Activated CD8-positive, alpha-beta T cell treated with anti-CD3 and anti-CD28 coated beads for 36 hours (primary cell): ENCODE measurements around the gene KDM8. TPM values are rescaled to one million over a fixed set of nuclear protein-coding genes. Genes with fewer than 3 reads are reported as not detected.
"Not testable (repeated sequence)": the region's sequence is repeated elsewhere in the genome, so short reads cannot be mapped to it uniquely, and the experiment has no call there.

ENCODE experiments used
- ATAC-seq: fragments of 200-7000 bp; cut with Tn5 transposase; one replicate; pipeline ENCODE4 v1.10.0; 2021; ENCODE audit warnings: mild to moderate bottlenecking, moderate library complexity
- CTCF ChIA-PET: fragments of 350-600 bp; sonication (Branson Sonifier 250); formaldehyde crosslinking; loops from one replicate; lab custom pipeline; 2021; ENCODE audit warnings: antibody characterized with exemption; lab: Charles Lee
- POLR2A ChIA-PET: fragments of 350-600 bp; sonication (Branson Sonifier 250); formaldehyde crosslinking; loops from one replicate; lab custom pipeline; 2021; ENCODE audit warnings: antibody characterized with exemption; lab: Charles Lee
- DNase-seq: peaks from one replicate; pipeline ENCODE4 v3.0.0-alpha.2; 2020
- H3K27ac Mint-ChIP-seq: one replicate; pipeline ENCODE4 v1.8.0; 2021; ENCODE audit warnings: mild to moderate bottlenecking, mixed read lengths
- H3K27me3 Mint-ChIP-seq: one replicate; pipeline ENCODE4 v1.8.0; 2021; ENCODE audit warnings: mixed read lengths
- H3K36me3 Mint-ChIP-seq: one replicate; pipeline ENCODE4 v1.8.0; 2021; ENCODE audit warnings: low read depth, mixed read lengths
- H3K4me1 Mint-ChIP-seq: one replicate; pipeline ENCODE4 v1.8.0; 2021; ENCODE audit warnings: low read depth, mixed read lengths
- H3K4me3 Mint-ChIP-seq: one replicate; pipeline ENCODE4 v1.8.0; 2021; ENCODE audit warnings: mild to moderate bottlenecking, moderate library complexity, mixed read lengths
- H3K9me3 Mint-ChIP-seq: one replicate; pipeline ENCODE4 v1.8.0; 2021; ENCODE audit warnings: mixed read lengths
- CTCF ChIP-seq: fragments of 200-600 bp; IDR thresholded peaks from one replicate; pipeline ENCODE4 v1.8.0; 2022; ENCODE audit warnings: antibody characterized with exemption, mild to moderate bottlenecking
- intact Hi-C: fragments of 100-400 bp; cut with micrococcal nuclease; formaldehyde crosslinking; loops from one replicate; pipeline ENCODE4 v1.10.0; 2022
- total RNA-seq, 2 experiments: library from RNA; stranded (reverse); gene quantifications; one replicate each; pipeline ENCODE4 v1.2.3, GENCODE V29; 2021

The KDM8 gene
- total RNA-seq, 2 experiments from 2014 or later: 10.9 to 12.7 TPM

GRCh38 chr16:27204312-27204915 is 1.1 kb downstream of the KDM8 start:
- ATAC-seq (no peak), DNase-seq (no peak)
- CTCF ChIA-PET: interaction anchor here (0.8 to 3.6 kb wide), 9 partner anchors 17 to 163 kb away, joined by 3 to 22 read pairs (median 4); no protein-coding TSS in a partner anchor
- intact Hi-C loops: loop anchor here (5.0 kb wide), 1 partner anchor 33 kb away; no protein-coding TSS in a partner anchor
- Mint-ChIP-seq H3K36me3 (peaks cover 3% of the 10 kb centered on the region), H3K4me3 (peak overlapping the region; percentile 83), H3K9me3 (no peaks in the 10 kb centered on the region), H3K4me1 (peaks cover 41% of the 10 kb centered on the region), H3K27me3 (no peaks in the 10 kb centered on the region), H3K27ac (peak overlapping the region; percentile 100)
- no peak for TF ChIP-seq CTCF
- POLR2A ChIA-PET: interaction anchor here (0.9 to 3.0 kb wide), 11 partner anchors 9 to 246 kb away, joined by 3 to 11 read pairs (median 4); no protein-coding TSS in a partner anchor

GRCh38 chr16:27205423-27206065 is 2.2 kb downstream of the KDM8 start:
- DNase-seq (no peak), ATAC-seq (no peak)
- intact Hi-C loops: no loop called here
- POLR2A ChIA-PET: interaction anchor here (1.0 to 2.2 kb wide), 4 partner anchors 8 to 163 kb away, joined by 3 to 11 read pairs (median 4); no protein-coding TSS in a partner anchor
- H3K4me1 Mint-ChIP-seq: peaks cover 30% of the 10 kb centered on the region
- H3K27me3 Mint-ChIP-seq: no peaks in the 10 kb centered on the region
- CTCF ChIA-PET: interaction anchor here (1.0 to 1.2 kb wide), 2 partner anchors 25 to 27 kb away, joined by 4 read pairs; no protein-coding TSS in a partner anchor
- no peaks in the 10 kb centered on the region for H3K9me3 Mint-ChIP-seq
- TF ChIP-seq CTCF: no peak
- H3K4me3 Mint-ChIP-seq: peak overlapping the region; percentile 83
- H3K27ac Mint-ChIP-seq: no peak overlapping the region
- peaks cover 5% of the 10 kb centered on the region for H3K36me3 Mint-ChIP-seq

- DNase-seq, H3K4me3 Mint-ChIP-seq, H3K27ac Mint-ChIP-seq, H3K9me3 Mint-ChIP-seq, ATAC-seq, H3K27me3 Mint-ChIP-seq, intact Hi-C loops: not testable (repeated sequence)
- CTCF ChIA-PET: interaction anchor here (1.2 kb wide), 1 partner anchor 28 kb away, joined by 4 read pairs; no protein-coding TSS in a partner anchor
- POLR2A ChIA-PET: interaction anchor here (0.9 kb wide), 1 partner anchor 161 kb away, joined by 3 read pairs; no protein-coding TSS in a partner anchor
- H3K4me1 Mint-ChIP-seq: peaks cover 25% of the 10 kb centered on the region
- peaks cover 13% of the 10 kb centered on the region for H3K36me3 Mint-ChIP-seq
Measured at GRCh38 chr16:27207121-27207520, 3.8 kb downstream of the KDM8 start.

GRCh38 chr16:27208081-27208680 is 4.9 kb downstream of the KDM8 start:
- intact Hi-C loops: no loop called here
- TF ChIP-seq CTCF: no peak
- Mint-ChIP-seq H3K4me3 (no peak overlapping the region), H3K27me3 (no peaks in the 10 kb centered on the region), H3K9me3 (no peaks in the 10 kb centered on the region), H3K27ac (no peak overlapping the region), H3K36me3 (peaks cover 14% of the 10 kb centered on the region), H3K4me1 (peaks cover 17% of the 10 kb centered on the region)
- POLR2A ChIA-PET: interaction anchor here (0.7 to 0.9 kb wide), 2 partner anchors 147 to 160 kb away, joined by 3 read pairs; no protein-coding TSS in a partner anchor
- no peak for DNase-seq
- ATAC-seq: no peak
- CTCF ChIA-PET: interaction anchor here (1.2 to 2.5 kb wide), 2 partner anchors 29 kb away, joined by 4 to 13 read pairs; no protein-coding TSS in a partner anchor

- H3K4me3 Mint-ChIP-seq: no peak overlapping the region
Measured at GRCh38 chr16:27208796-27209195, 5.5 kb downstream of the KDM8 start.

More at GRCh38 chr16:27208796-27209195, 5.5 kb downstream of the KDM8 start:
- POLR2A ChIA-PET: interaction anchor here (0.7 to 2.3 kb wide), 3 partner anchors 14 to 146 kb away, joined by 3 to 10 read pairs (median 3); no protein-coding TSS in a partner anchor
- H3K4me1 Mint-ChIP-seq: peaks cover 16% of the 10 kb centered on the region
- H3K27me3 Mint-ChIP-seq: no peaks in the 10 kb centered on the region
- no peaks in the 10 kb centered on the region for H3K9me3 Mint-ChIP-seq
- intact Hi-C loops: no loop called here
- DNase-seq (no peak), ATAC-seq (no peak)
- CTCF ChIA-PET: interaction anchor here (2.5 kb wide), 1 partner anchor 30 kb away, joined by 13 read pairs; no protein-coding TSS in a partner anchor
- no peak for TF ChIP-seq CTCF
- H3K27ac Mint-ChIP-seq: no peak overlapping the region
- H3K36me3 Mint-ChIP-seq: peaks cover 15% of the 10 kb centered on the region
